Liver (tissue), 9 donors: Measurements from ENCODE around the gene SMAD6. TPM values are rescaled to one million over a fixed set of nuclear protein-coding genes. Genes with fewer than 3 reads are reported as not detected.

Source experiments
- DNase-seq: peaks from one replicate; pipeline ENCODE4 v3.0.0-alpha.2; 2017; ENCODE audit warnings: low spot score
- H3K27ac ChIP-seq, 2 donors: one replicate each; pipeline ENCODE4 v1.7.0; 2013; ENCODE audit warnings: inconsistent platforms in 2 of 2, low read length in 2 of 2, control low read depth in 1 of 2, low read depth in 1 of 2, mild to moderate bottlenecking in 1 of 2
- H3K27me3 ChIP-seq, 4 donors: one replicate each; pipeline versions ENCODE4 v1.6.1 to v1.7.0; 2013; ENCODE audit warnings: low read length in 3 of 4, inconsistent platforms in 1 of 4, mild to moderate bottlenecking in 1 of 4, moderate library complexity in 1 of 4; ENCODE audit not compliant: control insufficient read depth in 4 of 4, insufficient read depth in 4 of 4
- H3K36me3 ChIP-seq, 4 donors: one replicate each; pipeline versions ENCODE4 v1.6.1 to v1.7.0; 2013; ENCODE audit warnings: low read length in 3 of 4, mild to moderate bottlenecking in 3 of 4, low read depth in 1 of 4, moderate library complexity in 1 of 4; ENCODE audit not compliant: control insufficient read depth in 4 of 4, insufficient read depth in 3 of 4
- H3K4me1 ChIP-seq, 4 donors: one replicate each; pipeline versions ENCODE4 v1.6.1 to v1.7.0; 2013; ENCODE audit warnings: low read length in 3 of 4, mild to moderate bottlenecking in 3 of 4, moderate library complexity in 1 of 4; ENCODE audit not compliant: control insufficient read depth in 4 of 4, insufficient read depth in 4 of 4
- H3K4me3 ChIP-seq, 3 donors: one replicate each; pipeline versions ENCODE4 v1.6.1 to v1.7.0; 2013; ENCODE audit warnings: low read length in 3 of 3, control low read depth in 1 of 3, low read depth in 1 of 3, mild to moderate bottlenecking in 1 of 3
- H3K9ac ChIP-seq, 2 donors: one replicate each; pipeline ENCODE4 v1.7.0; 2013; ENCODE audit warnings: low read length in 2 of 2, mild to moderate bottlenecking in 2 of 2, moderate library complexity in 2 of 2, control low read depth in 1 of 2, low read depth in 1 of 2
- H3K9me3 ChIP-seq, 4 donors: one replicate each; pipeline versions ENCODE4 v1.6.1 to v1.7.0; 2013; ENCODE audit warnings: low read length in 3 of 4; ENCODE audit not compliant: control insufficient read depth in 4 of 4
- CTCF ChIP-seq: fragments of 150-350 bp; IDR thresholded peaks from 2 replicates; pipeline ENCODE4 v1.5.1; 2017; ENCODE audit warnings: improper control_type of control experiment, low read depth, low read length; ENCODE audit not compliant: missing input control
- EGR1 ChIP-seq, 2 donors: IDR thresholded peaks; 2 replicates each; pipeline ENCODE4 v1.6.1; 2016 to 2018; ENCODE audit warnings: antibody characterized with exemption in 2 of 2, low read depth in 2 of 2
- FOXA1 ChIP-seq: IDR thresholded peaks from 2 replicates; pipeline ENCODE4 v1.6.1; 2016; ENCODE audit warnings: antibody characterized with exemption
- FOXA2 ChIP-seq: IDR thresholded peaks from 2 replicates; pipeline ENCODE4 v1.6.1; 2016; ENCODE audit warnings: antibody characterized with exemption
- GABPA ChIP-seq, 2 donors: IDR thresholded peaks in 1 of 2; conservative IDR thresholded peaks in 1 of 2; 2 replicates each; pipeline ENCODE4 v1.6.1; 2016; ENCODE audit warnings: antibody characterized with exemption in 2 of 2, mild to moderate bottlenecking in 1 of 2, moderate library complexity in 1 of 2
- HNF4A ChIP-seq, 2 donors: conservative IDR thresholded peaks; 2 replicates each; pipeline ENCODE4 v1.6.1; 2016; ENCODE audit warnings: antibody characterized with exemption in 2 of 2, mild to moderate bottlenecking in 2 of 2
- HNF4G ChIP-seq: IDR thresholded peaks from 2 replicates; pipeline ENCODE4 v1.6.1; 2016; ENCODE audit warnings: antibody characterized with exemption
- JUND ChIP-seq, 2 donors: IDR thresholded peaks; 2 replicates each; pipeline ENCODE4 v1.6.1; 2016; ENCODE audit warnings: antibody characterized with exemption in 2 of 2
- MAX ChIP-seq: IDR thresholded peaks from 2 replicates; pipeline ENCODE4 v1.6.1; 2016; ENCODE audit warnings: antibody characterized with exemption
- NR2F2 ChIP-seq: IDR thresholded peaks from 2 replicates; pipeline ENCODE4 v1.6.1; 2016; ENCODE audit warnings: antibody characterized with exemption
- REST ChIP-seq: IDR thresholded peaks from 2 replicates; pipeline ENCODE4 v1.6.1; 2016; ENCODE audit warnings: antibody characterized with exemption, mild to moderate bottlenecking
- RXRA ChIP-seq, 2 donors: IDR thresholded peaks; 2 replicates each; pipeline ENCODE4 v1.6.1; 2017 to 2018; ENCODE audit warnings: antibody characterized with exemption in 2 of 2, mild to moderate bottlenecking in 1 of 2
- SP1 ChIP-seq: IDR thresholded peaks from 2 replicates; pipeline ENCODE4 v1.6.1; 2018; ENCODE audit warnings: antibody characterized with exemption, mild to moderate bottlenecking
- TAF1 ChIP-seq: conservative IDR thresholded peaks from 2 replicates; pipeline ENCODE4 v1.6.1; 2016; ENCODE audit warnings: antibody characterized with exemption, mild to moderate bottlenecking
- YY1 ChIP-seq: IDR thresholded peaks from 2 replicates; pipeline ENCODE4 v1.6.1; 2016; ENCODE audit warnings: antibody characterized with exemption, mild to moderate bottlenecking
- WGBS: extraction: QIAGEN DNeasy Blood & Tissue Kit; methylation state at CpG from one replicate; pipeline ENCODE4 v1.1.7; 2013; 5-methylcytosine and 5-hydroxymethylcytosine counted together
- polyA plus RNA-seq, 2 donors: library from polyadenylated mRNA; stranded (reverse) in 1 of 2; unstranded in 1 of 2; fragments of 200-250 nt in 1 of 2; fragments of >200 nt in 1 of 2; fragmentation: Nextera tagmentation in 1 of 2; extraction: Ambion mirVana in 1 of 2; gene quantifications; one replicate each; pipeline versions ENCODE4 v1.2.1 to v1.2.3, GENCODE V29; 2013 to 2015
- total RNA-seq, 2 donors: library from RNA; depleted of rRNA; stranded (reverse); fragments of >200 nt; gene quantifications; one replicate each; pipeline ENCODE4 v1.2.3, GENCODE V29; 2014
- donor health status: healthy.
- donor health status: healthy.
- donor health status: healthy.
- donor health status: healthy.
- donor health status: healthy.

The SMAD6 gene
- total and polyA plus RNA-seq, 4 donors, result 1.2 to 15.1 (median 11.0) TPM

GRCh38 chr15:66822114-66822513 lies 120.1 kb downstream of the SMAD6 start:
- WGBS, result 89% methylated on average over 8 of the region's 8 CpGs
- Histone ChIP-seq H3K27ac (no peak overlapping the region), H3K4me3 (no peak overlapping the region), H3K36me3 (no peaks in the 10 kb centered on the region), H3K4me1 (peaks cover 0 to 8% (median 2%) of the 10 kb centered on the region in 4 donors), H3K9ac (no peak overlapping the region), H3K27me3 (no peaks in the 10 kb centered on the region), H3K9me3 (no peaks in the 10 kb centered on the region)
- DNase-seq, result no peak
- TF ChIP-seq FOXA2, result no peak

- no peaks in the 10 kb centered on the region for H3K27me3 ChIP-seq
- DNase-seq, result no peak
- H3K36me3 ChIP-seq, result no peaks in the 10 kb centered on the region
- H3K9me3 ChIP-seq, result no peaks in the 10 kb centered on the region
- 92% methylated on average over 4 of the region's 4 CpGs for WGBS
- H3K4me3 ChIP-seq, result no peak overlapping the region
- no peak overlapping the region for H3K9ac ChIP-seq
- TF ChIP-seq GABPA (IDR thresholded peaks at IDR 0.05 in 1 of 2, conservative IDR thresholded peaks at IDR 0.05 in 1 of 2), result no peak
- no peak for TF ChIP-seq EGR1 (IDR thresholded peaks at IDR 0.05; ENCODE audit: low read depth in 2 of 2)
- no peak for TF ChIP-seq REST
- no peak for TF ChIP-seq JUND (IDR thresholded peaks at IDR 0.05)
- TF ChIP-seq FOXA1, result no peak
- no peak for TF ChIP-seq MAX
- TF ChIP-seq CTCF, result no peak
- TF ChIP-seq TAF1, result no peak
- no peak for TF ChIP-seq SP1
- TF ChIP-seq HNF4A (conservative IDR thresholded peaks at IDR 0.05), result no peak
- no peak for TF ChIP-seq NR2F2
- no peak for TF ChIP-seq HNF4G
- H3K4me1 ChIP-seq, result peaks cover 0 to 8% (median 2%) of the 10 kb centered on the region in 4 donors
- H3K27ac ChIP-seq, result no peak overlapping the region
Observed at GRCh38 chr15:66822576-66822975, 120.5 kb downstream of the SMAD6 start.

- Histone ChIP-seq H3K27ac (no peak overlapping the region), H3K9ac (no peak overlapping the region), H3K4me1 (peaks cover 0 to 8% (median 2%) of the 10 kb centered on the region in 4 donors), H3K9me3 (no peaks in the 10 kb centered on the region), H3K4me3 (no peak overlapping the region), H3K27me3 (no peaks in the 10 kb centered on the region), H3K36me3 (no peaks in the 10 kb centered on the region)
- TF ChIP-seq EGR1 (IDR thresholded peaks at IDR 0.05; ENCODE audit: low read depth in 2 of 2), result no peak
- no peak for TF ChIP-seq RXRA (IDR thresholded peaks at IDR 0.05)
- no peak for TF ChIP-seq NR2F2
- TF ChIP-seq GABPA (IDR thresholded peaks at IDR 0.05 in 1 of 2, conservative IDR thresholded peaks at IDR 0.05 in 1 of 2), result no peak
- no peak for TF ChIP-seq CTCF
- no peak for TF ChIP-seq YY1
- no peak for TF ChIP-seq JUND (IDR thresholded peaks at IDR 0.05)
- no peak for TF ChIP-seq FOXA2
- no peak for TF ChIP-seq TAF1
- no peak for TF ChIP-seq REST
- DNase-seq, result no peak
- 96% methylated on average over 9 of the region's 9 CpGs for WGBS
Observed at GRCh38 chr15:66823601-66824000, 121.6 kb downstream of the SMAD6 start.
